A673 (cell line): ENCODE results near the gene ADSL. TPM values are rescaled to one million over a fixed set of nuclear protein-coding genes. Genes with fewer than 3 reads are reported as not detected.
A peak's percentile ranks its signal among the peaks of the same experiment; 100 is the strongest.

Experiments used
- BruUV-seq: library from RNA; stranded (reverse); fragments of 400-500 nt; replicated peaks from 2 replicates; lab custom pipeline; 2021; lab: Mats Ljungman, UMichigan
- CTCF ChIA-PET: fragments of 300-600 bp; sonication (Branson Sonifier 250); formaldehyde crosslinking; loops from one replicate; lab custom pipeline; 2022; ENCODE audit warnings: antibody characterized with exemption; lab: Charles Lee
- POLR2A ChIA-PET: fragments of 300-600 bp; sonication (Branson Sonifier 250); formaldehyde crosslinking; loops from one replicate; lab custom pipeline; 2022; ENCODE audit warnings: antibody characterized with exemption; ENCODE audit not compliant: low non-redundant PET; lab: Charles Lee
- DNase-seq: peaks from one replicate; pipeline ENCODE4 v3.0.0-alpha.2; 2015; ENCODE audit warnings: low spot score
- H3K27ac ChIP-seq: fragments of 200-600 bp; sonication (generic); 2 replicates; pipeline ENCODE4 v1.5.1; 2016; ENCODE audit warnings: mixed run types, low read depth, mild to moderate bottlenecking, mixed read lengths, antibody characterized with exemption, low read length; ENCODE audit not compliant: poor library complexity, severe bottlenecking
- H3K27me3 ChIP-seq: fragments of 200-600 bp; sonication (generic); replicated peaks from 2 replicates; pipeline ENCODE4 v1.6.1; 2017; ENCODE audit warnings: mixed run types, low read depth, mild to moderate bottlenecking, mixed read lengths, antibody characterized with exemption, low read length; ENCODE audit not compliant: insufficient read depth, poor library complexity
- H3K36me3 ChIP-seq: fragments of 200-600 bp; sonication (generic); 2 replicates; pipeline ENCODE4 v1.6.1; 2016; ENCODE audit warnings: mixed run types, mild to moderate bottlenecking, mixed read lengths, antibody characterized with exemption, low read length; ENCODE audit not compliant: insufficient read depth, poor library complexity, severe bottlenecking
- H3K4me1 ChIP-seq: fragments of 200-600 bp; sonication (generic); 2 replicates; pipeline ENCODE4 v1.6.1; 2017; ENCODE audit warnings: mixed run types, mild to moderate bottlenecking, mixed read lengths, antibody characterized with exemption, low read length; ENCODE audit not compliant: insufficient read depth, poor library complexity, severe bottlenecking
- H3K4me3 ChIP-seq: fragments of 200-600 bp; sonication (generic); 2 replicates; pipeline ENCODE4 v1.5.1; 2016; ENCODE audit warnings: low read depth, mixed run types, mild to moderate bottlenecking, mixed read lengths, low read length; ENCODE audit not compliant: poor library complexity, severe bottlenecking
- H3K9me3 ChIP-seq: fragments of 200-600 bp; sonication (generic); 2 replicates; pipeline ENCODE4 v1.6.1; 2016; ENCODE audit warnings: mixed run types, low read depth, mild to moderate bottlenecking, mixed read lengths, antibody characterized with exemption, low read length; ENCODE audit not compliant: poor library complexity, severe bottlenecking
- EZH2 ChIP-seq: fragments of 200-600 bp; sonication (generic); IDR thresholded peaks from 2 replicates; pipeline ENCODE4 v1.6.1; 2017; ENCODE audit warnings: borderline replicate concordance, low read depth, mild to moderate bottlenecking, mixed read lengths, antibody characterized with exemption, low read length; ENCODE audit not compliant: poor library complexity, severe bottlenecking
- intact Hi-C: fragments of 100-400 bp; cut with micrococcal nuclease; formaldehyde crosslinking; loops from one replicate; pipeline ENCODE4 v1.10.0; 2022; ENCODE audit not compliant: unreplicated experiment
- total RNA-seq: library from RNA; stranded (reverse); gene quantifications from 2 replicates; pipeline ENCODE4 v1.2.3, GENCODE V29; 2021
- TF ChIP-seq, protein P1 (sequence below): fragments of 300-800, 200-600 bp; sonication (generic); conservative IDR thresholded peaks from 2 replicates; pipeline ENCODE4 v1.5.1; 2017; ENCODE audit warnings: low read depth, mild to moderate bottlenecking, antibody characterized with exemption, low read length, moderate library complexity, mixed read lengths

Gene ADSL
- total RNA-seq, 1 experiment from 2014 or later = 133 TPM

DNA sequence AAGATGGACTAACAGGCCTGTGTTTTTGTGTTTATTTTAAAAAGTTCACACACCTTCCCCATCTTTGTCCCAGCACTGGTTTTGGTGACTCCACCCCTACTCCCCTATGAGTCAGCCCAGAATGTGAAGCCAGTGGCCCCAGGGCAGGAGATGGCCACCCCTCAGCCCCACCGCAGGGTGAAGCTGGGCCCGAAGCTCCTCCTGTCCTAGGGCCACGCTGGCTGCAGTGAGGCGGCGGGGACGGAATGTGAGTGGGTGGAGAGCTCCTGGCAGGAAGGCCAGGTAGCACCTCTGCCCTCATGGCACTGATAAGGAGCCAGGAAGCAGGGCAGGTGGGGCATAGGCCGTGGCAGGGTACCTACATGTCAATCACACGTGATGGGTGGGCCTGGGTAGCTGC, 64.0 kb downstream of the ADSL start:
- ChIA-PET POLR2A (no interaction called here), CTCF (no interaction called here)
- no peaks in the 10 kb centered on the region for H3K27me3 ChIP-seq
- H3K27ac ChIP-seq = no peak overlapping the region
- TF ChIP-seq, protein P1, sequence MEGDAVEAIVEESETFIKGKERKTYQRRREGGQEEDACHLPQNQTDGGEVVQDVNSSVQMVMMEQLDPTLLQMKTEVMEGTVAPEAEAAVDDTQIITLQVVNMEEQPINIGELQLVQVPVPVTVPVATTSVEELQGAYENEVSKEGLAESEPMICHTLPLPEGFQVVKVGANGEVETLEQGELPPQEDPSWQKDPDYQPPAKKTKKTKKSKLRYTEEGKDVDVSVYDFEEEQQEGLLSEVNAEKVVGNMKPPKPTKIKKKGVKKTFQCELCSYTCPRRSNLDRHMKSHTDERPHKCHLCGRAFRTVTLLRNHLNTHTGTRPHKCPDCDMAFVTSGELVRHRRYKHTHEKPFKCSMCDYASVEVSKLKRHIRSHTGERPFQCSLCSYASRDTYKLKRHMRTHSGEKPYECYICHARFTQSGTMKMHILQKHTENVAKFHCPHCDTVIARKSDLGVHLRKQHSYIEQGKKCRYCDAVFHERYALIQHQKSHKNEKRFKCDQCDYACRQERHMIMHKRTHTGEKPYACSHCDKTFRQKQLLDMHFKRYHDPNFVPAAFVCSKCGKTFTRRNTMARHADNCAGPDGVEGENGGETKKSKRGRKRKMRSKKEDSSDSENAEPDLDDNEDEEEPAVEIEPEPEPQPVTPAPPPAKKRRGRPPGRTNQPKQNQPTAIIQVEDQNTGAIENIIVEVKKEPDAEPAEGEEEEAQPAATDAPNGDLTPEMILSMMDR = no peak
- TF ChIP-seq EZH2 = no peak
- no peak overlapping the region for H3K4me3 ChIP-seq
- intact Hi-C loops = no loop called here
- BruUV-seq = TSS peak; percentile 37
- no peaks in the 10 kb centered on the region for H3K9me3 ChIP-seq
- peaks cover 67% of the 10 kb centered on the region for H3K36me3 ChIP-seq
- H3K4me1 ChIP-seq = no peaks in the 10 kb centered on the region
- no peak for DNase-seq

DNA sequence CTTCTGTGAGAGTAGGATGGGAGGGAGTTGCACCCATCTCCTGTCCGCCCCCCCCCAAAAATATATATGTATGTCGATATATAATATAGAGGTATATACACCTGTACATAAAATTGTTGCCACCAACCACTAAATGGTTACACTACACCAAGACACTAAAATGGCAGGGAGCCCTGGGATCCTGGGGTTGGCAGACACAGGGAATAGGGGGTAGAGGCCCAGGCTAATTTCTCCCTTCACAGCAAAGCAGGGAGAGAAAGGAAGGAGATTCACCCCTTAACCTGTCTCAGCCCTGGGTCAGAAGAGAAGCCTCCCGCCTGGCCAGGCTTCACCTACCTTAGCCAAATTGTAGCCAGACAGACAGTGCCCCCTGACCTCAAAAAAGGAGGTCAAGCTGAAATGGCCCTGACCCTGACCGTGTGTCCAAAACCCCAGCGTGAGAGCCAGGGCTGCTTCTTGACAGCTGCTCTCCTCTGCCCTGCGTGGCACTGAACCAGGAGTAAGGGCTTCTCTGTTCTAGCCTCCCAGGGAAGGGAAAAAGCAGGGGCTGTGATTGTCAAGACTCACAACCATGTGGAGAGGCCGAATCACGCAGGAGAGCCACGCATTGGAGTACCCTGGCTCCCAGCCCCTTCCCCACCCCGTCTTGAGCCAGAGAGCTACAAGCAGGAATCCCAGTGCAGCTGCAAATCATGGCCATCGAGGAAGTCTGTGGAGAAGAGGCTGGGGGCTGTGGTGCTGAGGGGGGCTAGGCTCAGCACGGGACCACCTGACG, 64.6 kb downstream of the ADSL start:
- POLR2A ChIA-PET = no interaction called here
- H3K27me3 ChIP-seq = no peaks in the 10 kb centered on the region
- no peak overlapping the region for H3K27ac ChIP-seq
- H3K9me3 ChIP-seq = no peaks in the 10 kb centered on the region
- no peak for DNase-seq
- no peak overlapping the region for H3K4me3 ChIP-seq
- intact Hi-C loops = no loop called here
- no TSS peak for BruUV-seq
- TF ChIP-seq EZH2 = no peak
- TF ChIP-seq, protein P1 = no peak
- CTCF ChIA-PET = no interaction called here
- H3K4me1 ChIP-seq = no peaks in the 10 kb centered on the region
- H3K36me3 ChIP-seq = peaks cover 64% of the 10 kb centered on the region

DNA sequence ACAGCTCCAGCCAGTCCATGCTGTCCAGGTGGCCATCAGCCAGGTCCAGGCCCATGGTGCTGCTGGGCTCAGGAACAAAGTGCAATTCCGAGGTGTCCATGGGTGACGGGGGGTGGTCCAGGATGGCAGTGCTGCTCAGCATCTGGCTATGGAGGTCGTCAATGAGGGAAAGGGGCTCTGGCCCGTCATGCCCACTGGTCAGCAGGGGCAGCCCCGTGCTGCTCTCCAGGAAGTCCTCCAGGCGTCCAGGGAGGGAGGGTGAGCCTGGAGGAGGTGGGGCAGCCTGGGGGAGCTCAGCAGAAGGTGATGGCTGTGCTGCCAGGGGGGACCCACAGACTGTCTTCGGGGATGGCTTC, 65.2 kb downstream of the ADSL start:
- H3K36me3 ChIP-seq = peaks cover 61% of the 10 kb centered on the region
- H3K4me3 ChIP-seq = no peak overlapping the region
- intact Hi-C loops = no loop called here
- no TSS peak for BruUV-seq
- no peaks in the 10 kb centered on the region for H3K9me3 ChIP-seq
- no peak for DNase-seq
- no peaks in the 10 kb centered on the region for H3K4me1 ChIP-seq
- ChIA-PET CTCF (no interaction called here), POLR2A (no interaction called here)
- no peaks in the 10 kb centered on the region for H3K27me3 ChIP-seq
- TF ChIP-seq, protein P1 = no peak
- no peak for TF ChIP-seq EZH2
- H3K27ac ChIP-seq = no peak overlapping the region
